ENCODE measurements around the gene RASSF5. TPM values are rescaled to one million over a fixed set of nuclear protein-coding genes. Genes with fewer than 3 reads are reported as not detected.

The RASSF5 gene
- total and polyA plus RNA-seq, 2 donors from 2014 or later = 2.4 to 18.8 TPM

- FAIRE-seq = no peak
- no peak overlapping the region for H3K4me3 ChIP-seq (ENCODE audit: low read length in 3 of 3)
- H3K27ac ChIP-seq (ENCODE audit: low read depth in 2 of 2, low read length in 2 of 2) = no peak overlapping the region
- H3K9ac ChIP-seq (ENCODE audit: low read length in 3 of 3) = no peak overlapping the region
- peak in 1 of 5 donors; percentile 81 for DNase-seq
- intact Hi-C loops (cut with DNase I) = no loop called here
- H3K27me3 ChIP-seq (ENCODE audit: control insufficient read depth, insufficient read depth, low read length) = no peaks in the 10 kb centered on the region
- H3K36me3 ChIP-seq (ENCODE audit: control insufficient read depth in 2 of 3, insufficient read depth in 3 of 3, low read length in 3 of 3) = no peaks in the 10 kb centered on the region
- TF ChIP-seq CTCF (IDR thresholded peaks at IDR 0.05; ENCODE audit: borderline replicate concordance, extremely low read depth, insufficient read depth) = no peak
- H3K4me1 ChIP-seq (ENCODE audit: control insufficient read depth in 2 of 3, insufficient read depth in 2 of 3, low read depth in 1 of 3, low read length in 3 of 3) = peaks cover 0 to 4% (median 0%) of the 10 kb centered on the region in 3 donors
- H3K9me3 ChIP-seq (ENCODE audit: control insufficient read depth in 2 of 3, insufficient read depth in 1 of 3, low read length in 3 of 3) = no peaks in the 10 kb centered on the region
These were observed 32.9 kb downstream of the RASSF5 start for GRCh38 chr1:206540044-206540780.

- Histone ChIP-seq H3K36me3 (ENCODE audit: control insufficient read depth in 2 of 3, insufficient read depth in 3 of 3, low read length in 3 of 3) (no peaks in the 10 kb centered on the region), H3K9ac (ENCODE audit: low read length in 3 of 3) (no peak overlapping the region), H3K9me3 (ENCODE audit: control insufficient read depth in 2 of 3, insufficient read depth in 1 of 3, low read length in 3 of 3) (no peaks in the 10 kb centered on the region), H3K4me1 (ENCODE audit: control insufficient read depth in 2 of 3, insufficient read depth in 2 of 3, low read depth in 1 of 3, low read length in 3 of 3) (peaks cover 0 to 4% (median 0%) of the 10 kb centered on the region in 3 donors), H3K27me3 (ENCODE audit: control insufficient read depth, insufficient read depth, low read length) (no peaks in the 10 kb centered on the region), H3K27ac (ENCODE audit: low read depth in 2 of 2, low read length in 2 of 2) (no peak overlapping the region), H3K4me3 (ENCODE audit: low read length in 3 of 3) (no peak overlapping the region)
- DNase-seq (no peak), FAIRE-seq (no peak)
- no peak for TF ChIP-seq CTCF (IDR thresholded peaks at IDR 0.05; ENCODE audit: borderline replicate concordance, extremely low read depth, insufficient read depth)
- intact Hi-C loops (cut with DNase I) = no loop called here
These were observed 34.0 kb downstream of the RASSF5 start for GRCh38 chr1:206541236-206541833.

GRCh38 chr1:206544562-206545257 lies 37.4 kb downstream of the RASSF5 start:
- Histone ChIP-seq H3K9me3 (ENCODE audit: control insufficient read depth in 2 of 3, insufficient read depth in 1 of 3, low read length in 3 of 3) (no peaks in the 10 kb centered on the region), H3K9ac (ENCODE audit: low read length in 3 of 3) (no peak overlapping the region), H3K4me3 (ENCODE audit: low read length in 3 of 3) (no peak overlapping the region), H3K27me3 (ENCODE audit: control insufficient read depth, insufficient read depth, low read length) (no peaks in the 10 kb centered on the region), H3K27ac (ENCODE audit: low read depth in 2 of 2, low read length in 2 of 2) (no peak overlapping the region), H3K36me3 (ENCODE audit: control insufficient read depth in 2 of 3, insufficient read depth in 3 of 3, low read length in 3 of 3) (no peaks in the 10 kb centered on the region), H3K4me1 (ENCODE audit: control insufficient read depth in 2 of 3, insufficient read depth in 2 of 3, low read depth in 1 of 3, low read length in 3 of 3) (peaks cover 0 to 4% (median 0%) of the 10 kb centered on the region in 3 donors)
- intact Hi-C loops (cut with DNase I) = loop anchor here (5.0 kb wide), 1 partner anchor 38 kb away; no protein-coding TSS in a partner anchor
- DNase-seq (peak; percentile 80 to 88 (median 82)), FAIRE-seq (no peak)
- TF ChIP-seq CTCF (IDR thresholded peaks at IDR 0.05; ENCODE audit: borderline replicate concordance, extremely low read depth, insufficient read depth) = peak; percentile 89

Data from kidney (tissue), 14 donors.